HG02571 (cell line): ENCODE data around the gene NR6A1.

Experiments used
- ATAC-seq: cut with Tn5 transposase; IDR thresholded peaks from one replicate; pipeline ENCODE4 v1.9.1; 2021; ENCODE audit warnings: mild to moderate bottlenecking, moderate library complexity; ENCODE audit not compliant: unreplicated experiment

NR6A1 gene

DNA sequence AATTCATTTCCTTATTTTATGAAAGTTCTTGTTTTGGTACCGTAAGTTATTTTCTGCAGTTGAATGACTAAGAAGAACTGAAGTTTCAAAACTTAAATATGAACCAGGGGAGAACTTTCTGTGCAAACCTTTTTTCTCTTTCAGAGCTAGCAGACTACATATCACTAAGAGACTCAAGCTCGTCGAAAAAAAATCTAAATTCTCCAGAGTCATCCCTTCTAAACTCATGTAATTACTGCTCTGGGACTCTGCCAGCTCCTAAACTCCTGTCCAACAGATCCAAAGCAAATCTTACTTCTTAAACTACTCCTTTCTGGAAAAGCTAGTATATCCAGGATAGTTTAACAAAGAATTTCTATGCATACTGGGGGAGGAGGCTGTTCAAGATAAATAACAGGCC is 176.9 kb downstream of the NR6A1 start:
- no peak for ATAC-seq

DNA sequence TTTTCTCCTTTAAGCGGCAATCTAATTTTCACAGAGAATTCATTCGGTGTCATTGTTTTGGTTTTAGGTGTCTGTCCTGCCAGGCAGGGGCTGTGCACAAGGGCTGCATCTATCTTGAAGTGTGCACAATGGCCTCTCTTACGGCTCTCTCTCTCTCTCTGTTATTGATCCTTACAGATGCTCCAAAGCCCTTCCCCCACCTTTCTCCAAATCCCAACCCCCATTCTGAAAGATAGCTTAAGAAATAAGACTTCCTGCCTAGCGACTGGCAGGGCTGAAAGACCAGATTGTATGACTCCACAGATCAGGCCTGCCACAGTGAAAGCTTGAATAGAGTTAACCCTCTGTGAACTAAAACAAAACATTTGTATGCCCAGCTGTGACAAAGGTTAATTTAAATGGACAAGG is 177.5 kb downstream of the NR6A1 start:
- no peak for ATAC-seq

DNA sequence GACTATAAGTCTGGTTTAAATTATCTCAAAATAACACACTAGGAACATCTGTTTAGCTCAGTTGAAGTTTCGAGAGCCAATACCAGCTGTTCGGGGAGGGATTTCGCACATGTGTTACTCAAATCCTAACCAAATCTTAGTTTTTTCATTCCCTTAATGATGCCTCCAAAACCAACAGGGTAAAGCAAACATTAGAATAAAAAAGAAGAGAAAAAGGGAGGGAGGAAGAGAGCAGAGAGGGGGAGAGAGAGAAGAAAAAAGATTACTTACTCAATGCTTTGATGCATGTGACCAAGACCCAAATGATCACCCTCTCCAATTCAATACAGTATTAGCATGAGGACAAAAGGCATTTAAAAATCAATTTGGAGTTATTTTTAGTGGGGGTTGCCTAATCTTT is 177.9 kb downstream of the NR6A1 start:
- ATAC-seq = no peak

DNA sequence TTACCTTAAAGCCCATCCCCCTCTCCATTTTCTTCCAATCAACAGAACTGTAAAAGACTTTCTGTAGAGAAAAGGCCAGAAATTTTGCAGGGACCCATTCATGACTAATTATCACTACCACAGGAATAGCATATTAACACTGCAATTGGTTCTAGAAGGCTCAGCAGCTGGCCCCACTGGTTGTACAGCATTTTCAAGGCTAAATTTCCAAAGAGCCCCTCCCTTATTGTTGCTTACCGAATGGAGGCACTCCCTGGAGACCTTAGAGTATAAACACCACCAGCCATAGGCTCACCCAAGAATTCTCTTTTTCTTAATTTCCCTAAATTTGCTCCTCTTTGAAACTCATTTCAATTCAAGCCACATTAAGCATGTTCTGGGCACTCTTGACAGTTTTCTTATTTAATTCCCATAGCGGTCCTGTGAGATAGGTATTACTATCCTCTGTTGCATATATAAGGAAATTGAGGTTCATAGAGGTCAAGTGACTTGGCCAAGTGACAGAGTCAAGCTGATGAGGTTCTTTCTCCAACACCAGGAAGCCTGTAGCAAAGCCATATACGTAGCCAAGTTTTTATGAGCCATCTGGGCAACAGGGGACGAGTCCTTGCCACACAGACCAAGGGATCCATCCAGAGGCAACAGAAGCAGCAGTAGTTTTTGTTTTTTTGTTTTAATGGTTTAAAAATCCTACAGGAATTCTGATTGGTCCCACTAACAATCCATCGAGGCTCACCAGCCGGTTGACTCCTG is 180.0 kb downstream of the NR6A1 start:
- no peak for ATAC-seq

DNA sequence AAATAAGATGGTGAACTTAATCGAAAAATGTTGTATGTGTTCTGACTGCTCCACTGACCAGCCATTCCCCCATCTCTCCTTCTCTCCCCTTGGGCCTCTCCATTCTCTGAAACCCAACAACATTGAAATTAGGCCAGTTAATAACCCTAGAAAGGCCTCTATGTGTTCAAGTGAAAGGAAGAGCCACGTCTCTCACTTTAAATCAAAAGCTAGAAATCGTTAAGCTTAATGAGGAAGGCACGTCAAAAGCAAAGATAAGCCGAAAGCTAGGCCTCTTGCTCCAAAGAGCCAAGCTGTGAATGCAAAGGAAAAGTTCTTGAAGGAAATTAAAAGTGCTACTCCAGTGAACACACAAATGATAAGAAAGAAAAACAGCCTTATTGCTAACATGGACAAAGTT is 186.5 kb downstream of the NR6A1 start:
- no peak for ATAC-seq

DNA sequence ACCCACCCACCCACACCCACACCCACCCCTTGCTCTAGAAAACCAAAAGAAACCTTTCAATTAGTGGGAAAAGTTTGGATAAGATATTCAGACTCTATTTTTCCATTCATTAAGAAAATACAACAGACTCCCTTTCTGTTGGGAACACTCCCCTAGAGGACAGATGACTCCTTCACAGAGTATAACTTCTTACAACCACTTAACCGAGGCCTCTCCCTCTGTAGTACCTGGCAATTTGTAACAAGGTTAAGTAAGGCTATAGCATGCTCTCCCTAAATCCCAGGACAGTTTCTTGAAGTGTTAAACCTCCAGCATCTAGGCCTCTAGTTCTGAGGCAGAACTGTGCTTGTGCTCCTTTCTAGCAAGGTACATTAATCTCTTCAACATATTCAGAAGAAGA is 188.0 kb downstream of the NR6A1 start:
- no peak for ATAC-seq

DNA sequence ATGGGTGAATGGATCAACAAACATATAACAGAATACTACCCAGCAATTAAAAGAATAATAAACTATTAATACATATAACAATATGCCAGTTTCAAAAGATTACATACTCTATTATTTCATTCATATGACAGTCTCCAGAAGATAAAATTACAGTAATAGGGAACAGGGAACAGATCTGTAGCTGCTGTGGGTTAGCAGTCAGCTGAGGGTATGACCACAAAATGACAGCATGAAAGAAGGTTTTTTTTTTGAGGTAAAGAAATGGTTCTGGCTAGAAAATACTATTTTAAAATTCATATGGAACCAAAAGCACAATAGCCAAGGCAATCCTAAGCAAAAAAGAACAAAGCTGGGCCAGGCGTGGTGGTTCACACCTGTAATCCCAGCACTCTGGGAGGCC is 190.9 kb downstream of the NR6A1 start:
- no peak for ATAC-seq

DNA sequence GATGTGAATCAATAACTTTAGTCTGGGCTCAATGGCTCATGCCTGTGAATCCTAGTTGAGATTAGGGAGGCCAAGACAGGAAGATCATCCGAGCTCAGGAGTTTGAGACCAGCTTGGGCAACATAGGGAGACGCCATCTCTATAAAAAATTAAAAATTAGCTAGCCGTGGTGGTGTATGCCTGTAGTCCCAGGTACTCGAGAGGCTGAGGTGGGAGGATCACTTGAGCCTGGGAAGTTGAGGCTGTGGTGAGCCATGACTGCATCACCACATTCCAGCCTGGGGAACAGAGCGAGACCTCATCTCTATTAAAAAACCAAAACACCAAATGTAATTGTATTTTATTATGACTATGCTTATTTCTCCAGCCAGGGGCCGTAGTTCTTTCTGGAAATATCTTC is 194.4 kb downstream of the NR6A1 start:
- ATAC-seq = no peak

DNA sequence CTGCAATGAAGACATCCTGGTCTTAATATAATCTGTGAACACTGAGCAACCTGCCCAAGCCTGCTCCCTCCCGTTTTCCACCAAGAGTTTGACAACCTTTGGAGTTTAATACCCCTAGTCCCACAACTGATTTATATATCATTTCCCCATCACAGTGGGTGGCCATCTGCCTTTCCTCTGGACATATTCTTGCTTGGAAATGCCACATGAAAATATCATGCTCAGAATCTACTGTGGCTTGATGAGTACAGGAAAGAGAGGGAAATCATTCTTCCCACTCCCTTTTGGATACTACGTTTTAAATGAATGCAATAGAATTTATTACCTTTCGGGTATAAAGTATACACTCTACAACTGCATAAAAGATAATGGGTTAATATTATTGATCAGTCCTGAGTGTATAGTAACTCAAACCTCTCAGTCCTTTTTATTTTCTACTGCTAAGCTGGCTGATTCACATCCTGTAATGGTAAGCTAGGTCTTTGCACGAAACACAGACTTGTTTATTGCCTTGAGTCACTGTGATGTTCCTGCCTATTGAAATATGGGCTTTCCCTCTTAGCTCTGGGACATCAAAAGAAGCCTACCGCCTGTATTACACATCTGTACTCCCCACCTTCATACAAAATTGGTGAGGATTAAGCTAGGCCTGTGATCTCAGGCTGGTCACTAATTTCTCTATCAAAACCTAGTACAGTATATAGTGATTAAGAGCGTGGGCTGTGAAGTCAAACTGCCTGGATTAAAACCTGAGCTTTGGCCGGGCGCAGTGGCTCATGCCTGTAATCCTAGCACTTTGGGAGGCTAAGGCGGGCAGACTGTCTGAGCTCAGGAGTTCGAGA is 196.4 kb downstream of the NR6A1 start:
- ATAC-seq = no peak

DNA sequence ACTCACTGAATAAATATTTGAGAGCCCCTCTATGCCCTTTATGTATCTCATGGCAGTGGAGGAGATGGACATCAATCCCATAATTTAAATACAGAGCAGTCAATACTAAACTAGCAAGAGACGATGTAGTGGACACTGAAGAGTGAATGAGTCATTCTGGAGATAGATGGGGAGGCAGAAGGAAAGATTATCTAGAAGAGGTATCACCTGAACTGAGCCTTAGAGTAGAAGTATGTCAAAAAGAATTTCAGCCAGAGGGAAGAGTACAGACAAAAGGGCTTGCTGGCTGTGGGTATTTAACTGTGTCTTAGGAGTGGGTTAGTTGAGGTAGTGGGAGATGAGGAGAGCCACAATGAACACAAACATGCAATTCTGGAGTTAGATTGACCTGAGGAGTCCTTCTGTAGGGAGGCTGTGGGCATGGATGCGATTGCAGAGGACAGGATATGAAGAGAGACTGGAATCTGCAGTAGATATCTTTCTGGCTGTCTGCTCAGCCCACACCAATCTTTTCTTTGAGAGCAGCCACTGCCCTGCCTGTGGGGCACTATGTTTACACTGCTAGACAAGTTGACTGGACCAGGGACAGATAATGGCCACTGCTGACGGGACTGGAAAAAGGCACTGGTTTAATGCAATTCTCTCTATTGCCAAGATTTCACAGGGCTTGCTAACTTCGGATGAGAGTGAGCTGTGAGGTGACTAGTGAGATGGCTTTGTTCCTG is 200.0 kb downstream of the NR6A1 start:
- ATAC-seq = no peak

DNA sequence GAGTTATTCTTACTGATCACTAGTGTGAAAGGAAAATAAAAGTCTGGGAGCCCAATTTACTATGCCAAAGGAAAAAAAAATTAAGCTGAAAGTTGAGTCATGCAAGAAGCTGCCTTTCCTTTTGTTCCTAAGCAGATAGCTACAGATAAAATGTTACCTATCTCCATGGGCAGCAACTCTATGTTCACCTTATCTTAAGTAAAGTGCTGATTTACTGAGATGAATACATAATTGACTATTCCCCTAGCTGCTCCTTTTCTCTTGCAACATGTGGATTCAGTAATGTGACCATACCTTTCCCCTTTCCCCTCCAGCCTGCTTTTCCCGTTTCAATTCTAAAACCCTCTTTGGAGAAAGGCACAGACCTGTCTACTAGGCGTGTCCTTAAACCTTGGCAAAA is 201.2 kb downstream of the NR6A1 start:
- no peak for ATAC-seq

DNA sequence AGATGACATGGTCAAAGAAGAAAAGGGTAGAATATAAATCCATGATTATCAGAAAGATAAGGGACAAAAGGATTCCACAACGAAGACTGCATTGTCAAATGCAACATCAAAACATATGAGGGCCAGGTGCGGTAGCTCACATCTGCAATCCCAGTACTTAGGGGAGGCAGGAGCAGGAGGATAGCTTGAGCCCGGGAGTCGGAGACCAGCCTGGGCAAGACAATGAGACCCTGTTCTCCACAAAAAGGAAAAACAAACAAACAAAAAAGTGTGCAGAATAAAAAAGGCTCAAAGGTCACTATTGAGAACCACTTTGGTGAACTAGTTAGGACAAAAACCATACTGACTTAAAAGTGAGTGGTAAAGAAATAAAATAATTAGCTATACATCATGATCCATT is 203.7 kb downstream of the NR6A1 start:
- ATAC-seq = no peak

DNA sequence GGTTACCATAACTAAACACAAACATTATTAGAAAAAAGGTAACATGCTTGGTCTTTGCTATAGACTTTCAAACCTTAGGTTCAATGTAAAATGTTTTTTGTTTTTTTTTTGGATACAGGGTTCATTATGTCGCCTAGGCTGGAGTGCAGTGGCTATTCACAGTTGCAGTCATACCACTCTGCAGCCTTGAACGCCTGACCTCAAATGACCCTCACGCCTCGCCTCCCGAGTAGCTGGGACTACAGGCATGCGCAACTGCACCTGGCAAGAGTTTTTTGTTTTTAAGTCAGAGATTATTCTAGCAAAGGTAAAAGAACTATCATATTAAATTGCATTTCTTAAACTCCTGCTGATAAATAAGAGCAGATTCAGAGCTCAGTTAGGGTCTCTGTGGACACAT is 208.8 kb downstream of the NR6A1 start:
- ATAC-seq = no peak

DNA sequence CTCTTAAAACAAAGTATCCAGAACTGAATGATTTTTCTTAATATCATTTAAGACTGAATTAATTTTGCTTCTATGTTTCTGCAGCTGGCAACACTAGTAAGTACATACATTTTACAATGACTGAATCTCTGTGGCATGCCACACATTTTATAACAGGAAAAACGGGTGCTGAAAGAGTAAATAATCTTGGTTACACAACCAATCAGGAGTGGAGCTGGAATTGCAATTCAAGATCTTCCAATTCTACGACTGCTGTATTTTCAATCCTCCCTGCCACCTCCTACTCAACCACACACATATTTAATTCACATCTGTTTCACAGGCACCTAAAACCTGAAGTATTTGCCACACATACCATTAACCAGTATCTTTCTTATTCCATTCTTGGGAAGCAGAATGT is 211.2 kb downstream of the NR6A1 start:
- ATAC-seq = no peak

DNA sequence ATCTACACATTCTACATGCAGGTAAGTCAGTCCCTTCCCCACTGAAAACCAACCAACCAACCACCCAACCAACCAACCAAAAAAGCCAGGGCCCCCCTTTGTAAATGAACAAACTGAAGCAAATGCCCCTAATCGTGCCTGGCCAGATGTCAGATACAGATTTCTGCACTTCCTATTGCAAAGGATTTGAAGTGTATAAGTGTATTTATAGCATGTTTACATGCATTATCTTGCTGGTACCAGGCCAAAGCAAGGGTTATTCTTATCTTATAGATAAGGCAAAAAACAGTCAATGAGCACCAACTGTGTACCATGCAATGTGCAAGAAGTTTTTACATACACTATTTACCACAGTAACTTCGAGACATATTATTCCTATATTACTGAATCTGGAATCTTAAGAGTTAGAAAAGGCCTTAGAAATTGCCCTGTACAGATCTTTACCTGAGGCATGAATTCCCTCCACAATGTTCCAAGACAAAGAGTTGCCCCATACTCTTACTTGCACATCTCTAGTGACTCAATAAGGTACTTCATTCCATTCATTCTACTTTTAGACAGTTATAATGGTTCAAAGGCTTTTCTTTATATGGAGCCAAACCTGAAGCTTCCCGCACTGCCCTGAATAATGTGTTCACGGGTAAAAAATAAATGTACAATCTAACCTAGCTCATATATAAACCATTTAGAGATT is 212.2 kb downstream of the NR6A1 start:
- ATAC-seq = no peak

DNA sequence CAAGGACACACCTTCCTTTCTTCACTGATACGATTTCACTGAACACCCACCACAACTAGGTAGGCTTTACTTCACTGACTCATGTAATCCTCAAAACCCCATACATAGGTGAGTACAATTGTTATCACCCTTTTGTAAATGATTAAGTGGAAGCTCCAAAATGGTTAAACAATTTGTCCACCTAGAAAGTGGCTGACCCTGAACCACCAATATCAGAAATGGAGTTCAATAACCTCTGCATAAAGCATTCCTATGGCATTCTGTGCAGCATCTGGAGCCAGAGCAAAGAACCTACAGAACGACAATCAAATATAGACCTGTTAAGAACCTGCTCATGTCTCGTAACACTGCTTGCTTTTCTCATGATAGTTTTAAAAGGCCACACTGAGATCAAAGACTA is 213.2 kb downstream of the NR6A1 start:
- ATAC-seq = no peak

DNA sequence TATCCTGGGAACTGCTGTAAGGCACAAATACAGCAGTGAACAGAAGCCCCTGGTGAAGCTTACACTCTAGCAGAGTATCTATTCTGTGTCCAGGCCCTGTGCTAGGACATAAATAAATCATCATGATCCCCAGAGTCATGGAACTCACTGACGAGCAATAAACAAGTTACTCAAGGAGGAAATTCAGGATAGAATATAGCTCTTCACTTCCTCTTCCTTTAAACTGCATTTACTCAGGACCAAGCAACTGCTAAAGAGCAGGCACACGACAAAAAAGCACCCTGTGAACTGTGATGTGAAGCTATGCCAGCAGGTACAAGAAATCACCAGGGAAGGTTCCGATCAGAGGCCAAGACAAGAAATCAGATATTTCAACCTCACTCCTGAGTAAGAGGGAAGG is 216.1 kb downstream of the NR6A1 start:
- no peak for ATAC-seq

DNA sequence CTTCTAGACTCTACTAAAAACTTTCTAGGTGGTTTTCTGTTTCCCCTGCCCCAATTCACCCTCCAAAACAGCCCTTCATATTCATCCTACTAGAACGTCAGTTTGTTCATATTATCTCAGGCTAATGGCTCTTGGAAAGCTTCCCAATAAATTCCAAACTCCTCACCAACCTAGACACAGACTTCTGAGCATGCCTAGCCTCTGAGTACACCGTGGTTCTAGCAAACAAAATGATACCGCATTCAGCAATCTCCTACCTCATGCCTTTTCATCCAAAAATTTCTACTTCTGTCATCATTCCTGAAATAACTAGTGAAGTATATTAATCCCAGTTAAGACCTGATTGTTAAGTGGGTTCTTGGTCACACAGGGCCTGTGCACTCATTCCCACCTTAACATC is 217.4 kb downstream of the NR6A1 start:
- ATAC-seq = no peak

DNA sequence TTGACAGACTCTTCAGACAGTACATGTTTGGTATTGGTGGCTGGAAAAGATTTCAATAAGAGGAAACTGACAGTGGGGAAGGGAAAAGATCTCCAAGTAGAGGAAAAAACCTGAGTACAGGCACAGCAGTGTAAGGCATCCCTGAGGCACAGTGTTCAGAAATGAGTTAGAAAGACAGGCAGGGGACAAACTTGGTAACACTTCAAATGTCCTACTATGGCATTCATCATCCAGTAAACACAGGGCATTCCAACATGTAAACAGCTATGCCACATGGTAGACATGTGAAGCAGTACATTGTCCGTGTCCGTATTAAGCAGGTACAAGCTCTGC is 218.9 kb downstream of the NR6A1 start:
- ATAC-seq = no peak

DNA sequence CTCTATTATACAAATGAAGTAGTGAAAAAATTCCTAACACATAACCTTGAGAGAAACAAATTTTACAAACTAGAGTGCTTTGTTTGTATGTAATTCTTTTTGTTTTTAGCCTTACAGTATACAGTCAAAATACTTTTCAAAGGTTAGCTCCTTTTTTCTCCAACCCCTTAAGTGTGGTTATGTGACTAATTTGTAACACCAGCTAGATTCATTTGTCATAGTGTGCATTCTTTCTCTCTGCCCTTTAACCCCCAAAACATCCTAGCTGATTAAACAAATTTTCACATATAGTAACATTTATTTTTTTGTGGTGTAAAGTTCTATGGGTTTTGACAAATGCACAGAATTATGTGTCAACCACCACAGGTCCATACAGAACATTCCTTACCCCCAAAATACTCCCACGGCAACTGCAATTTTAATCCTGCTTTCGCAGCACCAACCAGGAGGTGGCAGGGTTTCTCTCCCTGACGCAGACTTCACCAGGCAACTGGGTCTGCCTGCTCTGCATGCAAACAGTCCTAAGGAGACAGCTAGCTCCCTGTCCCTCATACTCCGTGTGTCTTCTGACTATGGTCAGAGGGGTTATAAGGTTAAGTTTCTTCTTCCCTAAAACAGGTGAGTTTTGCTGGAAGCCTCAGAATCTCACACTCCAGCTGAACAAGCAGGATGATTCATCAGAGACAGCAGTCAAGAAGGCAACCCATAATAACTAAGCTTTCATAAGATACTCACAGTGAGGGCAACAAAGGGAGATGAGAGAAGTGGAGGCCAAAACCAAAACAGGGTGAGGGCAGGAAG is 219.4 kb downstream of the NR6A1 start:
- no peak for ATAC-seq

DNA sequence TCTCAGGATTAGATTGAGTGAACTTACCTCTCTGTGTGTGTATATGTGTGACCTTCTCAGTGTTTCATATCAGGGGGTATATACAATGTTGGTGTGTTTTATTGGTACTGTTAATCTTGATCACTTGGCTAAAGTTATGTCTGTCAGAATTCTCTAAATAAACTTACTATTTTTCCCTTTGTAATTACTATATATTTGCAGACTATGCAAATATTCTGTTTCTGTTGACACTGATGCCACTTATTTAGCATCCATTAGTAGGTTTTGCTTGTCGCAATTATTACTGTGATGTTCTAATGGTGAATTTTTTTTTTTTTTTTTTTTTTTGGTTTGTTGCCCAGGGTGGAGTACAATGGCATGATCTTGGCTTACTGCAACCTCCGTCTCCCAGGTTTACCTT is 221.0 kb downstream of the NR6A1 start:
- no peak for ATAC-seq
